ENCODE measurements around the gene OPRM1.
A peak's percentile ranks its signal among the peaks of the same experiment; 100 is the strongest.
"Not testable (repeated sequence)": the region's sequence is repeated elsewhere in the genome, so short reads cannot be mapped to it uniquely, and the experiment has no call there.

The OPRM1 gene

DNA sequence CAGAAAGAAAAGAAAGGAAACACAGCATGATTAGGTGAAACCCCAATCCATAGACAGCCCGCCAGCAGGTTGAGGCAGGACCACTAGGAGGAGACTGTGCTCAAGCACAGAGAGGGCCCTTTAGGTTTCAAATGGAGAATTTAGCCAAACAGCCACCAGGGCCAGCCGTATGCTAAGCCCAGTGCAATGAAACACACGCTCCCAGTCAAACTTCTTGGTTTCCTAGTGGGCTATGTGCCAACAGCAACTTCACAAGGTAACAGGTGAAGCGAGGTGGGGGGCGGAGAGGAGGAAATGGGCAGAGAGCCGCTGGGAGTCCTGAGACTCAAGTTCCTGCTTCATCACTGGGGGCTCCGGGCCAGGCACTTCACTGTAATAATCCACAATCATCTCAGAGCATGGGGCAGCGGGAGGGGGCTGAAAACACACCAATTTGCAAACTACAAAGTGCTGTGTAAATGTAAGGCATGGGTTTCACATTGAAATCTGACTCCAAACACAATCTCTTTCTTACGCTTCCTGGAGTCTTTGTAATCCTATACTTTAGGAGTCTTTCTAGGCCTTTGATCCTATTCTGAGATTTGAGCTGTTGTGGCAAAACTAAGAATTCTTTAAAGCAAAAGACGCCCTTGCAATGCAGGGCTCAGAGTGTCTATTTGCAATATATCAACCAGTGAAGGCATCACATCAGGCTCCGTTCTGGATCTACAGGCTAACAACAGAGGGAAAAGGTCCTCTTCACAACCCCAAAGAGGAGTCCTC lies 117.3 kb downstream of the OPRM1 start:
- DNase-seq: peak; percentile 3

DNA sequence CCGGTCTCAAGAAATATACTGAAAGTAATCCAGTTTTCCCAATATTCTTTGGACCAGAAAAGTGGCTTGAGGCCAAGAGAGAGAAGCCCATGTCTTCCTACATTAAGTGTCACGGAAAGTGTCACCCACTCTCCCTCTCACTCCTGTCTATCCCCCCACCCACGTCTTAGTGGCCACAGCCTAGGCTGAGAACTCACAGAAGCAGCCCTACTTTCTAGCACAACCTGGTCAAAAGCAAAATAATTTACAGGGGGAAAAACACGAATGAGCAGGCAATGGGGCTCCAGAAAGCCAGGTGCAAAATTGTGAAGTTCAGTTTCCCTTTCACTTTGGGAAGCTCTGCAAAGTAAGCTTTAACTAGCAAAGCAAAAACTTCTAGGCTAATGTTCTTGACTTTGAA lies 118.0 kb downstream of the OPRM1 start:
- DNase-seq: no peak

DNA sequence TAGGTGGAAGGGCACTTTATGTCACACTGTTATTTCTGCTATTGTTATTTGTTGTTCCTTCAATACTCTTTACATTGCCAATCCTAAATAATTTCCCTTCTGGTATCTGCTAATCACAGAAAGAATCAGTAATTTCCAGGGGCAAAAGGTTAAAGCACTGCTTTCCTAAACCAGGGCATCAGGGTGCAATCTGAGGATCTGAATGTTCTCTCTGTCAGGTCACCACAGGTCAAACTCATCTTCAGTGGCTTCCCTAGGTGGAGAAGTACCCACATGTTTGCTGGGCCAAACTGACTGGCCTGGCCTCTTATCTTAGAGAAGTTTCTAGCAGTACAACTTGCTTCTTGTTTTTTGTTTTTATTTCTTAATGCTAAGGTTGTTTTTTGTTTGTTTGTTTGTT lies 118.7 kb downstream of the OPRM1 start:
- DNase-seq: no peak

DNA sequence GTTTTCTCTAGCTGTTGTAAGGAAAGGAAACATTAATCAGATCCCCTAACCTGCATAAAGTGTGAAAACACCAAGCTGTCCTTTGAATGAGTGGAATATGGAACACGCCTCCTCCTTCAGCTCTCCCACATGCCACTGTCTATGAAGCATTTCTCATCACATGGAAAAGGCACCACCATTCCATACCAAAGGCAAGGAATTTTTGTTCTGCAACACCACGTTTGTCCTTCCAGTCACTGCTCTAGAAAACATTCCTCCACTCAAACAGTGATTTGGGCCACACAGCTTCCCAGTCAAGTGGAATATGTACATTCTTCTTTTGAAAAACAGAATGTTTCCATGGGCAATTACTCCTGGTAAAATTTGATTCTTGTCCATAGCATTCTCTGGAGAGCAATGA lies 120.1 kb downstream of the OPRM1 start:
- DNase-seq: no peak

DNA sequence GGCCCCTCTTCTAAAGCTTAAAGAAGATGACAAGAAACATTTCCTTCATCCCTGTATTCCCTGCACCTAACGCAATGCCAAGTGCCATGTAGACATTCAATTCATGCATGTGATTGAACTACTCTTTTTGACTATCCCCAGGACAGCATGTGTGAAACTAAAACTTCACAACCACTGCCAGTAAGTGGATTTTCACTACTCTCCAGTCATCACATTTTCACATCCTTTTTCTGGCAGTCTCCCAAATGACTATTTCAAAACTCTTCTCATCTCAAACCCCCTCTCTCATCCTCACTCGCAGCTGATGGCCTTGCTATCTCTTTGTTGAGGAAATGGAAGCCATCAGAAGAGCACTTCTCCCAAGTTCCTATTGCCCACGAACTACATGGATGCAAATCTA lies 122.6 kb downstream of the OPRM1 start:
- no peak for DNase-seq

DNA sequence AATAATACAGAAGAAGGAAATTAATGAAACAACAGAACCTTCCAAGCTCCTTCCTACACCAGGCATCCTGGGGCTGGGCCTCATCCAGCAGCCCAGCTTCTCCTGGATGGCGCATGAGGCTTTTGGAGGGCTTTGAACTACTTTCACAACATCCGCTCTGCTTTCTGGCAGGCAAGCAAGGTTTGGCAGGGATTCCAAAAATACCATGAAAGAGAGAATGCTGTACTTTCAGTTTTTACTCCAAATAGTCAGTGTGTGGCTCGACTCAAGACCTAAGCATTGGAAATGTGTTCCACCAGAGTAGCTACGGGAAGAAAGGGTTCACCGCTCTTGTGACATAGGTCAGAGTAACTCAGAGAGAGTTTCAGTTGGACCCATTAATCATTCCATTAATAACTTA lies 125.4 kb downstream of the OPRM1 start:
- no peak for DNase-seq

DNA sequence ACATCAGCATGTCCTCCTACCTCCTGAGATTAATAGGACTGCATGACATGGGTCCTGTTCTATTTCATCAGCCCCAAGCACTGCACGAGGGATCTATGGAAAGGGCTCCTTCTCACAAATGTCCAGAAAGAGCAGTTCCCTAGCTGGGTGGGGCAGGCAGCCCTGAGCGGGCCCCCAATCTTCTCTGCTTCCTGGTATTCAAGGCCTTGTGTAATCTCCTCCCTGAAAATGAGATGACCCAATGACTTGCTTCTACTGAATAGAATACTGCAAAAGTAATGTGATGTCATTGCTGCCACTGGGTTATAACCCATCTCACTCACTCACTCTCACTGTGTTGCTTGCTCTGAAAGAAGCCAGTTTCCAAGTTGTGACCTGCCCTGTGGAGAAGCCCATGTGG lies 126.4 kb downstream of the OPRM1 start:
- no peak for DNase-seq

DNA sequence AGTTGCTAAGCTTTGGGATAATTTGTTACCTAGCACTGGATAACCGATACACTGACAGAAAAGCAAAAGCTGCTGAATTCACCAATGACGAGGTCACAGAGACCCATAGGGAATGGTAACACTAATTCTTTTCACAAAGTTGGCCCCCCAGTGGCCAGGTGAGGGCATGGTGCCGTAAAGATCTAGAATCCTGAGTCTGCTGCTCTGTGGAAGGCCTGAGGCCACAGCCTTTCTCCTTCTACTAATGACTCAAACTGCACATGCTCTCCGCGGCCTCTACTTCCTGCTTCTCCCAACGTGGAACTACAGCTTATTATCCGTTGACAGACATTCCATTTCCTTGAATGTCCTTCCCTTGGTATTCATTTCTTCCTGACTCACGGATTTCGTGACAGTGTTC lies 127.1 kb downstream of the OPRM1 start:
- no peak for DNase-seq

DNA sequence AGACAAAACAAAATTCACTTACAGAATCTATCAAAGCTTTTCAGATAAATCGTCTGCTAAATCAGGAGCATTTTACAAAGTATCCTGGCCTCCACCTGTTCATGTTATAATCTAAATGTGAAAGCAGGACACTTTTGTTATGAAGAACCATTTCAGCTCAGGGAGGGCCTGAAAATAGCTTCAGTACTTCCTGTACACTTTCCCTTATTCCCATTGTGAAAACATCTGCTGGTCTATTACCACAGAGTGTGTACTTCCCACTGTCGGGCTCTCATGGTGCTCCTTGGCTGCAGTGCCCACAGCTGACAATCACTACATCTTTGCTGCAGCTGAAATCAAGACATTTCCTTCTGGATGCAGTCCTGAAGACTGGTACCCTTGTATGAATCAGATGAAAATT lies 128.1 kb downstream of the OPRM1 start:
- no peak for DNase-seq

DNA sequence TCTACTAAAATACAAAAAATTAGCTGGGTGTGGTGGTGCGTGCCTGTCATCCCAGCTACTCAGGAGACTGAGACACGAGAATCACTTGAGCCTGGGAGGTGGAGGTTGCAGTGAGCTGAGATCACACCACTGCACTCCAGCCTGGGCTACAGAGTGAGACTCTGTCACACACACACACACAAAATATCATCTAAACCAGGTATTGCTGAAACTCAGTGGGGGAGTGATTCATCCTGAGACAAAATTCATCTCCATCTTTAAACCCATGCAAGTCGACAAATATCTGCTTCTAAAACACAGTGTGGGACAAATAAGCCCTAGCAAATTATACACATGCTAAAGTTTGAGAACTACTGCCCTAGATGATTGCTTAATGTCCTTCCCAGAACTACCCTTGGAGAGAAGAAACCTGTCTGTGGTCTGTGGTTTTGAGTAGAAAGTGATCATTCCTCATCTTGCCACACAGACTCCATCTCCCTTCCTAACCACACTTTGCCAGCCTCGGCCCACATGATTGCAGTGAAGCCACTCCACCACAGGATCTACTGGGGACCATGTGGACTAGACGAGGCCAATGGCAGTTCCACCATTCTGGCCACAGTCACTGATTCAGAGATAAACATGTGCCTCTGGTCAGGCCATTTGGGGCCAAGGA lies 130.3 kb downstream of the OPRM1 start:
- no peak for DNase-seq

DNA sequence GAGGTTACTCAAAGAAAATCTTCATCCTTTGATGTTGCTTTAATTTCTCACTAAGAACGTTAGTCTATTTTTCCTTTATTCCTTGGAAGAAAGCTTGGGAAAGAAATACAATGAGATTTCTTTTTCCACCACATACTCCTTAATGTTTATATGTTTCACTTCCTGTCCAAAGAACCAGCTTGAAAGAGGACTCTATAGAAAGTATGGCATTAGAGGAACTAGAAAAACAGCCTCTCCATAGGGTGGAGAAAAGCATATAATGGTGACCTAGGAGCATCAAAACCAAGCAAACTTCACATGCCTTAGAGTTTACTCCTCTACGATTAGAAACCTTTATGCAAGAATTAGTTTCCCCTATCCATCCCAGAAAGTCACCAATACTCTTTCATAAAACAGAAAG lies 131.1 kb downstream of the OPRM1 start:
- DNase-seq: no peak

DNA sequence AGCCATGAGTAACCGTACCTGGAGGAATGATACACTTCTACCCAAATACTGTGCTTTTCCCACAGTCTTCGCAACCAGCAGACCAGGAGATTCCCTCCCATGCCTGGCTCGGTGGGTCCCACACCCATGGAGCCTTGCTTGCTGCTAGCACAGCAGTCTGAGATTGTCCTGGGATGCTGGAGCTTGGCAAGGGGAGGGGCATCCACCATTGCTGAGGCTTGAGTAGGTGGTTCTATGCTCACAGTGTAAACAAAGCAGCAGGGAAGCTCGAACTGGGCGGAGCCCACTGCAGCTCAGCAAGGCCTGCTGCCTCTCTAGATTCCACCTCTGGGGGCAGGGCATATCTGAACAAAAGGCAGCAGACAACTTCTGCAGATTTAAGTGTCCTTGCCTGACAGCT lies 133.4 kb downstream of the OPRM1 start:
- not testable (repeated sequence) for DNase-seq

DNA sequence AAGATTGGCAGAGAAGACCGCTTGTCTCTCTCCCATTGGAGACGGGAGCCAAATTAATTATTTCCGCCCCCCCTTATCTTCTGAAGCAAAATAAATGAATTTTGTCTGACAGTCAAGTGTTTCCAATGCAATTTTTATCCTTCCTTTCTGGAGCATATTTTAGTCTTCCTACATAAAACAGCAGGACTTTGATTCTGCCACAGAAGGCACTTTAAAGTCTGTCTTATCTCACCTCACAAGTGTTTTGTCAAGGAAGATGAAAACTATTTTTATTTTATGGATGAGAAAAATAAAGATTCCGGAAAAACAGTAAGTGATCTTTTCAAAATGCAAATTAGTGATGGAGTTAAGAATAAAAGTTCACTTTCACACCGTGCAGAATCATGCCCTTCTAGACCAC lies 140.4 kb downstream of the OPRM1 start:
- no peak for DNase-seq

DNA sequence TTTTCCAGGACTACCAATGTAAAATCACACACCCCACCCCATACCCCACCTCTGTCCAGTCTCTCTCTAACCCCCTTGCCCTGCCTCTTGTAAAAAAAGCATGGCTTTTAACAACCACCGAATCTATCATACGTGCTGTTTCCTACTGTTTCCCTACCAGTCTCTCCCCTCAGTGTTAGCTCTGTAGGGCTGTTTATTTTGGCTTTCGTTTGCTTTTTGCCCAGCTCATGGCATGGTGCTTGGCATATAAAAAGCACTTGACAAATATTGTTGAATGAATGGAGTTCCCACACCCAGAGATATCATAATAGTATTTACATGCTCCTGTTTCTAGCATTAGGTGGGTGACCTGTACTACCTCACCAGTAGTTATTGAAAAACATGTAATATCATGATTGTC lies 148.2 kb downstream of the OPRM1 start:
- DNase-seq: no peak

DNA sequence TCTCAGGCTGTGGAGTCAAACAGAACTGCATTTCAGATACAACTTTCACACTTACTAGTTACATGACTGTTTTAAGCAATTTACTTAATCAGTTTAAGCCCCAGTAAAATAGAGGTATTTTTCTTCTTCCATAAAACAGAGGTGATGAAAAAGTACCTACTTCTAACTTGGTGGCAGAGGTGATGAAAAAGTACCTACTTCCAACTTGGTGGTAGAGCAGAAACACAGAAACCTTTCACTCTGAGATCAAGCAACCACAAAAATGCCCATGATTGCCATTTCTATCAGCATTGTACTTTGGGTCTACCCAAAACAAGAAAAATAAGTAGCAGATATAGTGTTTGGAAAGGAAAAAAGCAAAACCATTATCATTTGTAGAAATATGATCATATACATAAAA lies 148.7 kb downstream of the OPRM1 start:
- DNase-seq: no peak

DNA sequence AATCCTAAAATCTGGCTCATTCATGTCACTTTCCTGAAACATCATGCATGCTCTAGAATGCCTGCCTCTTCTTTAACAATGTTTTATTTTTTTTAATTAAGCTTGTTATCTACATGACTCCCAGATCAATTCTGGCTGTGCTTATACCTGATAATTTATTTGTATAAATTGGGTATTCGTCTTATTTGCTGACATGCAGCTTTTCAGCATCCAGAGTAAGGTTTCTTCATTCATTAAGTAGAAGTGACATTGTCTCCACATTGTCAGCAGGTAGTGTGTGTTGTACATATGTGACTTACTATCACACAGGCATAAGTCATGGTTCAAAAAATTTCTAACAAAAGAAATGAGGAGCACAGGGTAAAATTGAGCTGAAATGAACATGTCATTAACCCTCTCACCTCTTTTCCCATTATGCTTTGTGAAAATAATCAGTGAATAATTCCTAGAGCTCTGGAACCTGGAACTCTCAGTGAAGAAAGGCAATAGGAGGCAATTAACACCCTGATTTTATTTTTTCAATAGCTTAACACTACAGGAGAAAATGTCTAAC lies 157.4 kb downstream of the OPRM1 start:
- no peak for DNase-seq

DNA sequence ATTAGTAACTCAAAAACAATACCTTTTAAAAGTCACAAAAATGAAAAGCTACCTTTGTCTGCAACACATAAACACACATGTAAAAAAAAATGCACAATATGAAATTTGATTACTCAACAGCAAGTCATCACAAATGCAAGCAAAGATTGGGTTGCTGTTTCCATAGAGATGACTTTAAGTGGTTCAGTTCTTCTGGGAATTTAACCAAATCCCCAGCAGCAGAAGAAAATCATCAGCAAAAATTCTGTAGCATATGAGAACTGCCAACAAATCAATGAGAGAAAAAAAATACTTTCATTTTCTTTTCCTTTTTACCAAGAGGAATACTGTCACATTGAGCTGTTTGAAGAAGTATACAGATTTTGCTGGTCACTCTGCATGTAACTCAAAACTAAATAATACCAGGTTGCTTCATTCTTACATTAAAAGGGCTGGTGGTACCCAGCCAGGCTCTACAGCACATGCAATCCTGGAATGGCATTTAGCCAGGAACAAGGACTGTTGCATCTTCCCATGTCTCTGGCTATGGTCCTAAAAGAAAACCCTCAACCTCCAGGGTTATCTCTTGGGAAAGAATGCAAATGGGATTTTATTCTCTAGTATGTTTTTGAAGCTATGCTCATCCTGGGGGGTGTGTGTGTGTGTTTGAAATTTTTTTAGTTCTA lies 158.3 kb downstream of the OPRM1 start:
- DNase-seq: no peak

DNA sequence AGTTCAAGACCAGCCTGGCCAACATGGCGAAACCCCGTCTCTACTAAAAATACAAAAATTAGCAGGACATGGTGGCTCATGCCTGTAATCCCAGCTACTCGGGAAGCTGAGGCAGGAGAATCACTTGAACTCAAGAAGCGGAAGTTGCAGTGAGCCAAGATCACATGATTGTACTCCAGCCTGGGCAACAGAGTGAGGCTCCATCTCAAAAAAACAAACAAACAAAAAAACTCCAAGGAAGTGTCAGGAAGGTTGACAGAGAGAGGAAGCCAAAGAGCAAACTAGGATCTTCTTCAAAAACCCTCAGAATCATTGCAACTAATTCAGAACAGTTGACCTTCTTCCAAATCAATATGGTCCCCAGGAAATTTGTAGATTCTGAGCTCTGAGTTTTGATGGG lies 162.6 kb downstream of the OPRM1 start:
- DNase-seq: not testable (repeated sequence)

DNA sequence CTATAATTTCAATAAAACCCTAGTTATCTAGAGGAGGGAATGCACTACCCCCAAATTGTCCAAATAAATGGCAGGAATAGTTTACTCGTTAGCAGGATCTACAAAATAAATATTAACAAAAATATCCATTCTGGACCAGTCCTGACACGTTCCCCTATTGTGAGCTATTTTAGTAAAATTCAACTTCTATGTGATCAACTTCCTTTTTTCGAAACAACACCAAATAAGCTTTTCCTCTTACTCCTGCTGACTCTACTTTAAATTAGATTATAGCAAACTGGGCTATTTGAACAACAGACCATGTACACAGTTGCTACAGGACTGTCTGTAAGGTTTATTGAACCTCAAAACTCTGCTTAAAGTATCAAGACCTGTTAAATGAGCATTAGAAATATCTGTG lies 163.3 kb downstream of the OPRM1 start:
- DNase-seq: no peak

DNA sequence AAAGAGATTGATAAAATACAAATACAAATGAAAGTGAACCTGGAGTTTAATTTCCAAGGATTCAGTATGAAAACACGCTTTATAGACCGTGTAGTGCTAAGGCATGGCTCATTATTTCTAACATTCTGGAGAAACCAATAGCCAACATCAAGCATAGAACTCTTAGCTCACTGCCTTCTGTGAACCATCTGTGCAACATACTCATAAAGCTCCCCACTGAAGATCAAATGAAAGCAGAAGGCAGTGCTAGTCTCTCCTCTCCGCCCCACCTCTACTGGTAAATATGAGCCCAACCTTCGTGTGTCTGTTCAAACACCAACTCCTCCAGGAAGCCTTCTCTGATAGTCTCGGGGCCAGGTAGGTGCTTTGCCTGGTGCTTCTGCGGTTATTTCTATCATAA lies 163.9 kb downstream of the OPRM1 start:
- DNase-seq: no peak

DNA sequence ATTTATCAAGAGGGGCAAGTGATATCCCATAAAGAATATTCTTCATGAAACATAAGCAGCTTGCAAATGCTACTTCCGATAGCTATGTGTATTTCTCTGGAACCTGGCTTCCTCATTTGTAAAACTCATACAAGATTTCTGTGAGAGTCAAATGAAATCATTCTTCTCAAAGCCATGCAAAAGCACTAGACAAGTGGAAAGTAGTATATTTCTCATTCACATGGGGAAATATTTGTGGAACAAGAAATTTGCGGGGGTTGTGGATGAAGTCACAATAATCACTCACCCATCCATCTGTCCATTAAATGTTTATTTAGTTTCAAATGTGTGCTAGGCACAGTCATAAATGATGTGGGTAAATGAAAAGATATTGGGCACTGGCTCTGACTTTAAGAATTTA lies 167.1 kb downstream of the OPRM1 start:
- DNase-seq: no peak

DNA sequence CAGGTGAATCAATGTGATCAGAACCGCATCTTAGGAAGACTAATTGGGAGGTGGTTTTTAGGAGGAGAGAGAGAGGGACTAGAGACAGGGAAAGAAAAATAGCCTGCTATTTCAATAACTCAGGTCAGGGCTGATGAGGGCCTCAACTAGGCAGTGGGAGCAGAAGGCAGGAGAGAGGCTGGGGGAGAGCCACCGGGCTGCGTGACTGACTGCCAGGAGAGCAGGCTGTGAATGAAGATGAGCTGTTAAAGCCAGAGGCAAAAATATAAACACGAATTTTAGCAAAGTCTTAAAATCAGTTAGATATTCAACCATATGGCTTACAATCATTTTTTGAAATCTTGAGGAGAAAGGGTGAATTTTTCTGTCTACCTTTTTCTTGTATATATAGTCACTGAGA lies 168.0 kb downstream of the OPRM1 start:
- no peak for DNase-seq

DNA sequence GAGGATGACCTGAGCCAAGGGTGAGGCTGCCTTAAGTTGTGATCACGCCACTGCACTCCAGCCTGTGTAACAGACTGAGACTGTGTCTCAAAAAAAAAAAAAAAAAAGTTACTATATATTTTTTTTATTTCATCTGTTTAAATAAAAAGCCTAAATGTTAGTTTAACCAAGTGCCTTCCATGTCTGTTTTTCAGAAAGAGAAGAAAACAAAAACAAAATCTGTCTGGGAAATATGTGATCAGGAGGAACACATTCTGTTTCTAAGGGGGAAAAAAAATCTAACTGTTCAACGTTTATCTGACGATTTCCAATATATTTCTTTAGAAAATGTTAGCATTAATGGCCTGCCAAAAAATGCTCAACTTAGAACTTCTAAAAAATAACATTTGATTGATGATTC lies 170.5 kb downstream of the OPRM1 start:
- DNase-seq: no peak

DNA sequence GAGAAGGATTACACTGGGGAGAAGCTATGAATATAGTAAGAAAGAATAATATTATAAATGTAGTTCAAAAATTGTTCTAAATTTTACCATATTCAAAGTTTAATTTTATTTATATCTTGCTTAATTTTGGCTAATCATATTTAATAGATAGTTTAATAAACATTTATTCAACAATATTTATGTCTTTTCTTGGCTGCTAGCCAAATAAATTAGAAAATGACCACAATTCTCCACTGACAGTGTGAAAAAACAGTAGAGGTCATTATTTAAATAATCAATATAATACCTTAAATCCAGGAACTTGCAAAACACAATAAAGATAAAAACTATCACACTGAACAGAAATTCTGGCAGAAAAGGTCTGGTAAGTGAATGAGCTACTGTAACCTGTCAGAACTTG lies 171.6 kb downstream of the OPRM1 start:
- DNase-seq: no peak
